LNCAP (cell line): Measurements from ENCODE around the gene MTA2.

Source experiments
- CTCF ChIP-seq: fragments of 450-650 bp; IDR thresholded peaks from 2 replicates; pipeline ENCODE4 v1.5.1; 2017; ENCODE audit warnings: mild to moderate bottlenecking

Gene MTA2

GRCh38 chr11:62559204-62559603 is 42.5 kb downstream of the MTA2 start:
- TF ChIP-seq CTCF: no peak

GRCh38 chr11:62558669-62559068 is 43.0 kb downstream of the MTA2 start:
- no peak for TF ChIP-seq CTCF

- TF ChIP-seq CTCF: no peak
These were observed 44.6 kb downstream of the MTA2 start for GRCh38 chr11:62556875-62557631.

- TF ChIP-seq CTCF: no peak
These were observed 45.4 kb downstream of the MTA2 start for GRCh38 chr11:62556108-62556874.

- TF ChIP-seq CTCF: no peak
These were observed 46.1 kb downstream of the MTA2 start for GRCh38 chr11:62555464-62556107.

- no peak for TF ChIP-seq CTCF
These were observed 47.1 kb downstream of the MTA2 start for GRCh38 chr11:62554387-62555167.

GRCh38 chr11:62553839-62554361 is 47.8 kb downstream of the MTA2 start:
- no peak for TF ChIP-seq CTCF
